Cortex of kidney (tissue), 1 donor: ENCODE data around the gene IL17RB.

Experiments
- DNase-seq: peaks from one replicate; lab custom pipeline; 2025; lab: John Stamatoyannopoulos, UW

The IL17RB gene, protein sequence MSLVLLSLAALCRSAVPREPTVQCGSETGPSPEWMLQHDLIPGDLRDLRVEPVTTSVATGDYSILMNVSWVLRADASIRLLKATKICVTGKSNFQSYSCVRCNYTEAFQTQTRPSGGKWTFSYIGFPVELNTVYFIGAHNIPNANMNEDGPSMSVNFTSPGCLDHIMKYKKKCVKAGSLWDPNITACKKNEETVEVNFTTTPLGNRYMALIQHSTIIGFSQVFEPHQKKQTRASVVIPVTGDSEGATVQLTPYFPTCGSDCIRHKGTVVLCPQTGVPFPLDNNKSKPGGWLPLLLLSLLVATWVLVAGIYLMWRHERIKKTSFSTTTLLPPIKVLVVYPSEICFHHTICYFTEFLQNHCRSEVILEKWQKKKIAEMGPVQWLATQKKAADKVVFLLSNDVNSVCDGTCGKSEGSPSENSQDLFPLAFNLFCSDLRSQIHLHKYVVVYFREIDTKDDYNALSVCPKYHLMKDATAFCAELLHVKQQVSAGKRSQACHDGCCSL

DNA sequence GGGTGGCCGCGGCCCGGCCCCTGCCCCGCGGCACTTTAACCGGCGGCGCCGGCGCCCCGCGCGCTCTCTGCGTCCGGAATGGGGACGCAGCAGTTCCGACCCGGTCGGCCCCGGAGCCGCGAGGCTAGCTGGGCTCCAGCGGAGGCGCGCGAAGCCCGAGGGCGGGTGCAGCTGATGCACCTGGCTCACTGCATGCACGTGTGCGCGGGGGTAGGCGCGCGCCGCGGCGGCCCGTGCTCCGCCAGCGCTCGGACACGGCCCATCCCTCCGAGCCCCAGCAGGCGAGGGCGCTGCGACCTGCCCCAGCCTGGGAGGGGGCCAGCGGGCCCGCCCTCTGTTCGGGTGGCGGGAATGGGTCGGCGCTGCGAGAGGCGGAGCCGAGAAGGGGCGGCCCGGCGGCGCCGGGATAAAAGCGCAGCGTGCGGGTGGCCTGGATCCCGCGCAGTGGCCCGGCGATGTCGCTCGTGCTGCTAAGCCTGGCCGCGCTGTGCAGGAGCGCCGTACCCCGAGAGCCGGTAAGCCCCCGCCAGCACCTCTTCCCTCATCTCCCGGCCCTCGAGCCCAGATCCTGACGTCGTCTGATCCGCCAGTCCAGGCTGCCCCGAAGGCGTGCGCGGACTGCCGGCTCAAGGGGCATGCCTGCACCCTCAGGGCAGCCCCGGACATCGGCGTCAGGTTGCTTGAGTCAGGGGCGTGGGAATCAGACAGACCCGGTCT, at the start of gene IL17RB, which contains the start of gene CHDH:
IL17RB (plus strand) TSS at position 435 of the 717 bp plus-strand sequence; CDS start at position 456, 21 bp downstream.
CHDH (minus strand) TSS at position 286 of the 717 bp plus-strand sequence. CDS start 22,411 bp downstream, outside the sequence.
- DNase-seq = no peak

DNA sequence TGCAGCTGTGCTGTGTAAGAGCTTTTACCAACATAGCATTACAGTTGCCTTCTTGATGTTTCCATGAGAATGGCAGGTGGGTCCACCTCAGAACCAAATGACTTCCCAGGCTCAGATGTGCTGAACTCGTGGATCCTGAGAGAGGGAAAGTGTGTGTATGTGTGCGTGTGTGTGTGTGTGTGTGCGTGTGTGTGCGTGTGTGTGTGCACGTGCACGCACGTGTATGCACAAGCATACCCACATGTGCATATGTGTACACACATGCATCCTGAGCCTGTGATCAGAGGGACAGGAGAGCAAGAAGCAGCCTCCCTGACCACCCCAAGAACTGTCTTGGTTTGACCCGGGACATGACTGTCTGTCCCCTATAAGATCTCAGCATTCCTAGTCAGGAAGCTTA, 48.2 kb upstream of the IL17RB start:
- no peak for DNase-seq

GRCh38 chr3:53799338-53799865, 47.0 kb upstream of the IL17RB start:
- no peak for DNase-seq

GRCh38 chr3:53800041-53800906, 46.1 kb upstream of the IL17RB start:
- DNase-seq = no peak

DNA sequence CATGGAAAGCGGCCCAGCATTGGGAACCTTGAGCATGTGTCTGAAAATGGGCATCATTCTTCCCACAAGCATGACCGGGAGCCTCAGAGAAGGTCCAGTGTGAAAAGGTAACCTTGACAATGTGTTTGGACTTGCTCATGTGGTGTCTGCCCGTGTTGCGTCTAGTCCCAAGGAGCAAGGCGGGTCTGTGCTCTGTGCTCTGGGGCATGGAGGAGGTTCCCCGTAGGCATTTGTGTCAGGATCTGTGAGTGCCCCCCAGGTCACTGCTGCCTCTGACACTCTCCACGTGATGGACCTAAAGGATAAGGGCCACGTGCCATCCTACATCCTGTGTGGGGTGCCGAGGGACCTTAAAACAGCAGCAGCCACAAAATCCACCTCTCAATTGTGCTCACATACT, 45.0 kb upstream of the IL17RB start:
- DNase-seq = no peak

DNA sequence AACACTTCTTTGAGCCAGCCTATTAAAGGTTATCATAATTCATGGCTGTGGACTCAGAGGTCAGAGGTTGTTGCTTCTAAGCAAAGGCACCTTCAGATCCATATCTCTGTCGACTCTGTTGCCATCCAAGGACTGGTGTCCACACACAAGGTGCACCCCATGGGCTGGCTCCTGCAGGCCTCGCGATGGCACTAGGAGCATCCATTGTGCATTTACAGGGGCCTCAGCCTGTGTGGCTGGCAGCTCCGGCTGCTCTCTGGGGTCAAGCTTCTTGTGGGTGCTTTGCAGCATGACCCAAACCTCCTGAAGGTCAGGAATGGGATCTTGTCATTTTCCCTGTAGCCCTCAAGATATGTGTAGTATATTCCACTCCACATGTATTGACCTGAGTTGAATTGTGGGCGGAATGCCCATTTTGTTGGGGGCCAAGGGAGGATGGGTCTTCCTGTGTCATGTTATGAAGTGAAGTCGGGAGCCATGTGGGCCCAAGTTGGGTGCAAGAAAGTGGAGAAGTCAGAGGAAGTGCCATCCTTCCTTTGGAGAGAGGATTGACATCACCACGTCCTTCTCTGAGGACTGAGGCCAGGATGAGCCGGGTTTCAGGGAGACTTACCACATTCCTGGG, 44.0 kb upstream of the IL17RB start:
- DNase-seq = no peak

- DNase-seq = no peak
These were observed 43.1 kb upstream of the IL17RB start for GRCh38 chr3:53803124-53803815.

- no peak for DNase-seq
These were observed 42.3 kb upstream of the IL17RB start for GRCh38 chr3:53803816-53804695.

DNA sequence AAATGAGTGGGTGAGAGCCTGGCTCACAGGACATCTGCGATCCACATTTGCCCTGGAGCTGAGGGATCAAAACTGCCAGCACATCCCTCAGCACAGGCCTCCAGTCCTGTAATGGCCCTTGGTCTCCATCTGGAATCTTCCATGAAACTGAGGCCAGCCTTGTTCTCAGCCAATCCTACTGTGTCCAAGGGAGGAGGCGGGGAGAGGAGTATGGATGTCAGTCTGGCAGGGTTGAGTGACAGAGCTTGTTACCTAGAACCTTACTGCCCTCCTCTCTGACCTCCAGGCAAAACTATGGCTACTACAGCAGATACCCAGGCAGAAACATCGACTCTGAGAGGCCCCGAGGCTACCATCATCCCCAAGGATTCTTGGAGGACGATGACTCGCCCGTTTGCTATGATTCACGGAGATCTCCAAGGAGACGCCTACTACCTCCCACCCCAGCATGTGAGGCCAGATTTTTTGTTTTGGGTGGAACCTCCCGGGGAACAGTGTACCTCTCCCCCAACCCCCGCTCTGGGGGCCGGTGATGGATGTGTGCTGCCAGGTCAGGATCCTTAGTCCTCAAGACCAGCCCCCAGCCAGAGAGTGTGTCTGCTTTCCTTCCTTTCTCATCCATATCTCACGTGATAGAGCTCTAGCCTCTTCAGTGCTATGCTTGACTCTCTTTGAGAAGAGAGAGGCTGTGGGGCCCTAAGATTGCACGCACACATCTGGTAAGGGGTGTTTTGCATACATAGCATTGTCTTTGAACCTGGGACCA, 41.5 kb upstream of the IL17RB start:
- DNase-seq = no peak

GRCh38 chr3:53805463-53806159, 40.8 kb upstream of the IL17RB start:
- no peak for DNase-seq

DNA sequence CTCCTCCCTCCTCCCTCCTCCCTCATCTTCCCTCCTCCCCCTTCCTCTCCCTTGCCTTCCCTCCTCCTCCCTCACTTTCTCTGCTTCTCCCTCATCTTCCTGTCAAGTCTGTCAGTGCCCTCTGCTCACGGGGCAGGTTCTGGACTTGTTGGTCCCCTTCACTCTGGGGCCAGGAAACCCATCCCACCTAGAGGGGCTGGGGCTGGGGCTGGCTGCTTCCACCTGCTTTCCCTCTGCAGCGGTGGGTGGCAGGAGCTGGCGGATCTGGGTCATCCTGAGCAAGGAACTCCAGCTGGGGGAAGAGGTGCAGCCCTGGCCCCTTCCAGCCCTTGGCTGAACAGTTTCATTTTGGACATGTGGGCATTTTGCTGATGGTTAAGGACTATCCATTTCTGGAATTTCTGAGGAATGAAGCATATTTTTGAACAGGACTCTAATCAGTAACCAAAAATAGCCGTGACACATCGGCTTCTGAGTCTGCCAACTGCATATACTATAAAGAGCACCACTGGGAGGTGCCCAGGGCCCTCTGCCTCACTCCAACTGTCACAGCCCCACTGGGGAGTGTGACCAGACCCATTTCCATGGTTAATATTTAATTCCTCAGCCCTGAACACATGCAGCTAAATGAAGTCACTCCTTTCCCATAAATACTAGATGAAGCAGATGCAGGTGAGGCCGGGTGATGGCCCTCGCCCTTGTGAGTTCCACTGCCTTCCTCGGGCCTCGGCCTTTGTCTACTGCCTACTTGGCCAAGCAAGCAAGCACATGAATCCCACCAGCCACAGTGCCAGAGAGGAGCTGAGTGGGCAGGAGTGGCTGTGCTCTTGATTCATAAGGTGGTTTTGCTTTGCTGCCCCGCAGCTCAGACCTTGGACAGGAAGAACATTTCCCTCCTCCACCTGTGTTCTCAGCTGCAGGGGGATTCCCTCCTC, 39.9 kb upstream of the IL17RB start:
- DNase-seq = no peak

DNA sequence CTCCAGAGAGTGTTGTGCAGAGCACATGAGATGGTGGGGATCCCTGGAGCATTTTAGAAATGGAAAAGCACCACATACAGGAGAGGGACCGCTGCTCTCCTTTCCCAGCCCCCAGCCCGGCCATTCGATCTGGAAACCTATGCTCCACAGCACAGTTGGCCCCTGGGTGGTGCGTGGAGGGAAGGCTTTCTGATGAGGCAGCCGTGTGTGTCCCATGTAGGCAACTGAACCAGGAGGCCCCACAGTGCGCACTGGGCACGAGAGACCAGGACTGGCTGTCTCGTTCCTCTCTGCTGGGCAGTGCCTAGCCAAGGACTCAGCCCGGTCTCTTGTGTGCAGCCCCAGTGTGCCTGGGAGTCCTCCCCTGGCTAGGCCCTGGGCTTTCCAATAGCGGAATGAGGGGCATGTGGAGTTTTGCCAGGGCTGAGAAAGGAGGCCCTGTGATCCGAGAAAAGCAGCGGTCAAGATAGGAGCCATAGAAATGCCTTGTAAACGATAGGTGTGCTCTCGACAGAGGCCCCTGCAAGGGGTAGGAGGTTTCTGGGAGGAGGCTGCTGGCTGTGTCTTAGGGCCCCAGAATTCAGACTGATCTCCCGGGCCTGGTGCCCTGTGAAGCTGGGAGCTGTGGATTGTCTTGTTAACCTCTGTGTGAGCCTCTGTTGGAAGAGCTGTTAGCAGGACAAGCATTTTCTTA, 39.1 kb upstream of the IL17RB start:
- no peak for DNase-seq

- no peak for DNase-seq
These were observed 37.9 kb upstream of the IL17RB start for GRCh38 chr3:53808496-53808895.

GRCh38 chr3:53809267-53809666, 37.1 kb upstream of the IL17RB start:
- no peak for DNase-seq

DNA sequence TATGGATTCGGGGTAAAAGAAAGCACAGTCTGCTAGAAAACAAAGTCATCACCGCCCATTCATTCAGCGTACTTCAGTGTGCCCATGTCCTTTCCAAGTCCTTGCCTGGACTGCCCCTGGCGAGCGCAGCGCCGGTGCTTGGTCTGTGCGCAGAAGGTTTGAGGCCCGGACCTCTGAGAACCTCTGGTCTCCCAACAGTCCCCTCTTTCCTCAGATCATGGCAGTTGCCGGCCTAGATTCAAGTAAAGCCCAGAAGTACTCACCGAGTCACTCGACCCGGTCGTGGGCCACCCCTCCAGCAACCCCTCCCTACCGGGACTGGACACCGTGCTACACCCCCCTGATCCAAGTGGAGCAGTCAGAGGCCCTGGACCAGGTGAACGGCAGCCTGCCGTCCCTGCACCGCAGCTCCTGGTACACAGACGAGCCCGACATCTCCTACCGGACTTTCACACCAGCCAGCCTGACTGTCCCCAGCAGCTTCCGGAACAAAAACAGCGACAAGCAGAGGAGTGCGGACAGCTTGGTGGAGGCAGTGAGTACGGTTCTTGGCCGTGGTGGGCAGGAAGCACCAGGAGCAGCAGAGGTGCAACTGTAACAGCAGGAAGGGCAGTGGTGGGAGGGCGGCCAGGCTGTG, 36.5 kb upstream of the IL17RB start:
- no peak for DNase-seq
